H9 (cell line): ENCODE measurements around the gene PABPC3. TPM values are rescaled to one million over a fixed set of nuclear protein-coding genes. Genes with fewer than 3 reads are reported as not detected.

Experiments
- DNase-seq: peaks from one replicate; pipeline ENCODE4 v3.0.0-alpha.2; 2017
- H2AFZ ChIP-seq: one replicate; pipeline ENCODE4 v1.6.1; 2013; ENCODE audit warnings: mild to moderate bottlenecking, low read length, control low read depth, moderate library complexity
- H2AK5ac ChIP-seq: 2 replicates; pipeline ENCODE4 v1.6.1; 2013; ENCODE audit warnings: low read length, control low read depth, mixed read lengths; ENCODE audit not compliant: insufficient read length
- H2BK120ac ChIP-seq: one replicate; pipeline ENCODE4 v1.6.1; 2013; ENCODE audit warnings: low read depth, mild to moderate bottlenecking, low read length, control low read depth, inconsistent platforms; ENCODE audit not compliant: poor library complexity, severe bottlenecking
- H2BK12ac ChIP-seq: 2 replicates; pipeline ENCODE4 v1.6.1; 2013; ENCODE audit warnings: low read length, control low read depth, mixed read lengths, low read depth; ENCODE audit not compliant: insufficient read length
- H2BK15ac ChIP-seq: 2 replicates; pipeline ENCODE4 v1.6.1; 2013; ENCODE audit warnings: low read depth, low read length, control low read depth
- H2BK20ac ChIP-seq: one replicate; pipeline ENCODE4 v1.6.1; 2013; ENCODE audit warnings: low read depth, mild to moderate bottlenecking, low read length, control low read depth, inconsistent platforms; ENCODE audit not compliant: poor library complexity, severe bottlenecking
- H2BK5ac ChIP-seq: 2 replicates; pipeline ENCODE4 v1.6.1; 2013; ENCODE audit warnings: low read length, control low read depth, mixed read lengths; ENCODE audit not compliant: insufficient read length
- H3K14ac ChIP-seq: 2 replicates; pipeline ENCODE4 v1.6.1; 2013; ENCODE audit warnings: low read length, control low read depth; ENCODE audit not compliant: insufficient read depth
- H3K18ac ChIP-seq: 2 replicates; pipeline ENCODE4 v1.6.1; 2013; ENCODE audit warnings: low read depth, mild to moderate bottlenecking, mixed read lengths, low read length, control low read depth; ENCODE audit not compliant: insufficient read length
- H3K23ac ChIP-seq: 2 replicates; pipeline ENCODE4 v1.6.1; 2013; ENCODE audit warnings: low read length, control low read depth, mixed read lengths, low read depth; ENCODE audit not compliant: insufficient read length
- H3K23me2 ChIP-seq: 2 replicates; pipeline ENCODE4 v1.6.1; 2013; ENCODE audit warnings: low read depth, mild to moderate bottlenecking, mixed read lengths, low read length, control low read depth; ENCODE audit not compliant: insufficient read length, poor library complexity, severe bottlenecking
- H3K27ac ChIP-seq: 2 replicates; pipeline ENCODE4 v1.5.1; 2013; ENCODE audit warnings: low read length, control low read depth, mixed read lengths, low read depth; ENCODE audit not compliant: insufficient read length
- H3K27me3 ChIP-seq: 2 replicates; pipeline ENCODE4 v1.6.1; 2013; ENCODE audit warnings: low read length, control low read depth, inconsistent platforms; ENCODE audit not compliant: insufficient read depth
- H3K4ac ChIP-seq: 2 replicates; pipeline ENCODE4 v1.6.1; 2013; ENCODE audit warnings: low read depth, mild to moderate bottlenecking, control low read depth, inconsistent platforms, low read length, moderate library complexity
- H3K4me1 ChIP-seq: 2 replicates; pipeline ENCODE4 v1.6.1; 2013; ENCODE audit warnings: low read length, control low read depth, inconsistent platforms; ENCODE audit not compliant: insufficient read depth
- H3K4me2 ChIP-seq: 2 replicates; pipeline ENCODE4 v1.6.1; 2013; ENCODE audit warnings: low read length, control low read depth, mixed read lengths; ENCODE audit not compliant: insufficient read length, insufficient read depth
- H3K56ac ChIP-seq: 2 replicates; pipeline ENCODE4 v1.6.1; 2013; ENCODE audit warnings: low read depth, mild to moderate bottlenecking, mixed read lengths, low read length, control low read depth; ENCODE audit not compliant: insufficient read length
- H3K79me1 ChIP-seq: 2 replicates; pipeline ENCODE4 v1.6.1; 2013; ENCODE audit warnings: low read depth, mild to moderate bottlenecking, moderate library complexity, low read length, control low read depth, inconsistent platforms; ENCODE audit not compliant: insufficient read depth, poor library complexity, severe bottlenecking
- H3K79me2 ChIP-seq: 2 replicates; pipeline ENCODE4 v1.6.1; 2013; ENCODE audit warnings: low read length, control low read depth, inconsistent platforms; ENCODE audit not compliant: insufficient read depth
- H3K9ac ChIP-seq: 2 replicates; pipeline ENCODE4 v1.6.1; 2013; ENCODE audit warnings: low read length, control low read depth, mixed read lengths; ENCODE audit not compliant: insufficient read length; ENCODE audit errors: extremely low read depth
- H3K9me3 ChIP-seq: one replicate; pipeline ENCODE4 v1.6.1; 2013; ENCODE audit warnings: low read depth, low read length, inconsistent platforms; ENCODE audit not compliant: control insufficient read depth
- H3T11ph ChIP-seq: one replicate; pipeline ENCODE4 v1.6.1; 2013; ENCODE audit warnings: mild to moderate bottlenecking, low read length, control low read depth, inconsistent platforms
- H4K20me1 ChIP-seq: one replicate; pipeline ENCODE4 v1.6.1; 2013; ENCODE audit not compliant: control insufficient read depth, insufficient read length, insufficient read depth
- H4K5ac ChIP-seq: 2 replicates; pipeline ENCODE4 v1.6.1; 2013; ENCODE audit warnings: low read depth, mild to moderate bottlenecking, mixed read lengths, low read length, control low read depth; ENCODE audit not compliant: insufficient read length
- H4K8ac ChIP-seq: replicated peaks from 2 replicates; pipeline ENCODE4 v1.6.1; 2013; ENCODE audit warnings: low read length, control low read depth, mixed read lengths, low read depth; ENCODE audit not compliant: insufficient read length
- H4K91ac ChIP-seq: 2 replicates; pipeline ENCODE4 v1.6.1; 2013; ENCODE audit warnings: low read depth, mild to moderate bottlenecking, moderate library complexity, mixed read lengths, low read length, control low read depth; ENCODE audit not compliant: insufficient read length
- H3K27ac Mint-ChIP-seq, 3 experiments: 2 replicates in 2 of 3; 3 replicates in 1 of 3; pipeline ENCODE4 v1.8.0; 2020 to 2021; ENCODE audit warnings: mixed read lengths in 3 of 3, mild to moderate bottlenecking in 1 of 3, moderate library complexity in 1 of 3
- H3K27me3 Mint-ChIP-seq: 2 replicates; pipeline ENCODE4 v1.8.0; 2021; ENCODE audit warnings: low read depth, mild to moderate bottlenecking, moderate library complexity, mixed read lengths
- H3K36me3 Mint-ChIP-seq, 3 experiments: 2 replicates in 2 of 3; 3 replicates in 1 of 3; pipeline ENCODE4 v1.8.0; 2020 to 2021; ENCODE audit warnings: low read depth in 3 of 3, mixed read lengths in 3 of 3; ENCODE audit not compliant: insufficient read depth in 1 of 3
- H3K4me1 Mint-ChIP-seq, 2 experiments: 2 replicates each; pipeline ENCODE4 v1.8.0; 2020; ENCODE audit warnings: mixed read lengths in 2 of 2
- H3K4me3 Mint-ChIP-seq, 2 experiments: 2 replicates in 1 of 2; 3 replicates in 1 of 2; pipeline ENCODE4 v1.8.0; 2020 to 2021; ENCODE audit warnings: mild to moderate bottlenecking in 2 of 2, mixed read lengths in 2 of 2, moderate library complexity in 1 of 2
- H3K9me3 Mint-ChIP-seq, 2 experiments: 2 replicates in 1 of 2; 3 replicates in 1 of 2; pipeline ENCODE4 v1.8.0; 2020; ENCODE audit warnings: mild to moderate bottlenecking in 2 of 2, mixed read lengths in 2 of 2, moderate library complexity in 1 of 2
- WGBS: extraction: QIAGEN DNeasy Blood & Tissue Kit; methylation state at CpG from one replicate; pipeline ENCODE4 v1.1.7; 2013; ENCODE audit warnings: missing lambda C conversion rate, low lambda C conversion rate, mixed read lengths; ENCODE audit not compliant: insufficient read length; ENCODE audit errors: extremely low coverage; 5-methylcytosine and 5-hydroxymethylcytosine counted together
- total RNA-seq: library from RNA; stranded (reverse); gene quantifications from 2 replicates; pipeline ENCODE4 v1.2.1, GENCODE V29; 2021
- TF ChIP-seq, protein P1 (sequence below): fragments of 200-600 bp; sonication (generic); conservative IDR thresholded peaks from 3 replicates; pipeline ENCODE4 v1.8.0; 2021; ENCODE audit warnings: antibody characterized with exemption, mild to moderate bottlenecking

Gene PABPC3
- total RNA-seq, 1 experiment from 2014 or later, result 0.31 TPM

DNA sequence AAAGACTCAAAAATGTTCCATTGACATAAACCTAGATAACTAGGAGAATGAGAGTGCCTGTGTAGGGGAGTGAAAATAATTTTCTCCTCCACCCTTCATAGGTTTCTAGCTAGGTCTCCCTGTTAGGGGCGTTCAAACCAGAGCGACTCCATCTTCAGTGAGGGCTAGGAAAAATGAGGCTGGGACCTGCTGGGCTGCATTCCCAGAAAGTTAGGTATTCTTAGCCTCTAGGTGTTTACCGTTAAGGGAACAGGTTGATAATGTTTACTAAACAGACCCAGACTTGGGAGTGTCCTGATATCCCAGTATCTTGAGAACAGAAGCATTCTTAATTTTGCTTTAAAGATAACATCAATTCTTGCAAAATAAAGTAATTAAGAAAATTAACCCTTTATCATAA lies 20.1 kb downstream of the PABPC3 start:
- no peaks in the 10 kb centered on the region for H3K79me2 ChIP-seq
- H3K4ac ChIP-seq, result no peak overlapping the region
- H3K14ac ChIP-seq, result no peak overlapping the region
- no peak overlapping the region for H4K91ac ChIP-seq
- no peak for DNase-seq
- no peak overlapping the region for H3T11ph ChIP-seq
- Mint-ChIP-seq H3K4me3 (no peak overlapping the region), H3K9me3 (no peaks in the 10 kb centered on the region), H3K36me3 (no peaks in the 10 kb centered on the region), H3K27ac (no peak overlapping the region), H3K27me3 (peaks cover 3% of the 10 kb centered on the region), H3K4me1 (peaks cover 39 to 46% of the 10 kb centered on the region in 2 experiments)
- no peaks in the 10 kb centered on the region; the same call in 1 of the 2 replicates for H3K4me1 ChIP-seq
- no peak overlapping the region for H3K18ac ChIP-seq
- no peaks in the 10 kb centered on the region for H3K27me3 ChIP-seq
- H3K56ac ChIP-seq, result no peak overlapping the region
- no peaks in the 10 kb centered on the region for H3K79me1 ChIP-seq
- H4K5ac ChIP-seq, result no peak overlapping the region
- no peak overlapping the region for H2BK120ac ChIP-seq
- H3K9me3 ChIP-seq, result no peaks in the 10 kb centered on the region
- no peak overlapping the region for H3K9ac ChIP-seq
- no CpG with 5 or more reads among the region's 3 CpGs for WGBS
- TF ChIP-seq, protein P1, sequence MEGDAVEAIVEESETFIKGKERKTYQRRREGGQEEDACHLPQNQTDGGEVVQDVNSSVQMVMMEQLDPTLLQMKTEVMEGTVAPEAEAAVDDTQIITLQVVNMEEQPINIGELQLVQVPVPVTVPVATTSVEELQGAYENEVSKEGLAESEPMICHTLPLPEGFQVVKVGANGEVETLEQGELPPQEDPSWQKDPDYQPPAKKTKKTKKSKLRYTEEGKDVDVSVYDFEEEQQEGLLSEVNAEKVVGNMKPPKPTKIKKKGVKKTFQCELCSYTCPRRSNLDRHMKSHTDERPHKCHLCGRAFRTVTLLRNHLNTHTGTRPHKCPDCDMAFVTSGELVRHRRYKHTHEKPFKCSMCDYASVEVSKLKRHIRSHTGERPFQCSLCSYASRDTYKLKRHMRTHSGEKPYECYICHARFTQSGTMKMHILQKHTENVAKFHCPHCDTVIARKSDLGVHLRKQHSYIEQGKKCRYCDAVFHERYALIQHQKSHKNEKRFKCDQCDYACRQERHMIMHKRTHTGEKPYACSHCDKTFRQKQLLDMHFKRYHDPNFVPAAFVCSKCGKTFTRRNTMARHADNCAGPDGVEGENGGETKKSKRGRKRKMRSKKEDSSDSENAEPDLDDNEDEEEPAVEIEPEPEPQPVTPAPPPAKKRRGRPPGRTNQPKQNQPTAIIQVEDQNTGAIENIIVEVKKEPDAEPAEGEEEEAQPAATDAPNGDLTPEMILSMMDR, result no peak
- no peaks in the 10 kb centered on the region for H4K20me1 ChIP-seq
- H3K23ac ChIP-seq, result no peak overlapping the region
- no peak overlapping the region for H2BK15ac ChIP-seq
- H2AFZ ChIP-seq, result no peak overlapping the region
- no peak overlapping the region for H2BK20ac ChIP-seq
- no peak overlapping the region for H2BK5ac ChIP-seq
- H2AK5ac ChIP-seq, result no peak overlapping the region
- no peaks in the 10 kb centered on the region for H3K23me2 ChIP-seq
- H3K27ac ChIP-seq, result no peak overlapping the region
- no peak overlapping the region for H4K8ac ChIP-seq
- no peak overlapping the region for H3K4me2 ChIP-seq
- no peak overlapping the region for H2BK12ac ChIP-seq
